Loucy (cell line): ENCODE measurements around the gene GDF7.
A peak's percentile ranks its signal among the peaks of the same experiment; 100 is the strongest.

ENCODE experiments used
- H2AFZ ChIP-seq: fragments of 200-600 bp; sonication (generic); 2 replicates; pipeline ENCODE4 v1.6.0; 2016; ENCODE audit warnings: antibody characterized with exemption, mild to moderate bottlenecking, low read length, moderate library complexity
- H3F3A ChIP-seq: fragments of 200-600 bp; 2 replicates; pipeline ENCODE4 v1.6.0; 2016; ENCODE audit warnings: antibody characterized with exemption, low read depth, mild to moderate bottlenecking
- H3K27me3 ChIP-seq: fragments of 200-600 bp; sonication (generic); 2 replicates; pipeline ENCODE4 v1.6.1; 2014; ENCODE audit warnings: low read length, mild to moderate bottlenecking; ENCODE audit not compliant: insufficient read depth, poor library complexity, severe bottlenecking
- H3K36me3 ChIP-seq: fragments of 200-600 bp; sonication (generic); 2 replicates; pipeline ENCODE4 v1.6.1; 2016; ENCODE audit warnings: low read length; ENCODE audit not compliant: insufficient read depth
- H3K4me1 ChIP-seq: fragments of 200-600 bp; sonication (generic); 2 replicates; pipeline ENCODE4 v1.5.1; 2014; ENCODE audit warnings: low read length, mild to moderate bottlenecking; ENCODE audit not compliant: insufficient read depth, poor library complexity, severe bottlenecking
- H3K4me2 ChIP-seq: fragments of 200-600 bp; sonication (generic); 2 replicates; pipeline ENCODE4 v1.6.0; 2014; ENCODE audit warnings: antibody characterized with exemption, low read length, low read depth, mild to moderate bottlenecking; ENCODE audit not compliant: poor library complexity, severe bottlenecking
- H3K4me3 ChIP-seq: fragments of 200-600 bp; sonication (generic); 2 replicates; pipeline ENCODE4 v1.5.1; 2014; ENCODE audit warnings: low read length, mild to moderate bottlenecking, mixed read lengths; ENCODE audit not compliant: poor library complexity, severe bottlenecking
- H3K79me2 ChIP-seq: fragments of 200-600 bp; sonication (generic); 2 replicates; pipeline ENCODE4 v1.6.1; 2014; ENCODE audit warnings: low read length; ENCODE audit not compliant: insufficient read depth
- H3K9ac ChIP-seq: fragments of 200-600 bp; sonication (generic); 2 replicates; pipeline ENCODE4 v1.6.0; 2014; ENCODE audit warnings: mild to moderate bottlenecking, low read depth, low read length, moderate library complexity; ENCODE audit not compliant: poor library complexity, severe bottlenecking
- H3K9me2 ChIP-seq: fragments of 200-600 bp; sonication (generic); replicated peaks from 2 replicates; pipeline ENCODE4 v1.6.1; 2016; ENCODE audit warnings: low read depth, low read length, mixed read lengths
- H3K9me3 ChIP-seq: fragments of 200-600 bp; sonication (generic); 2 replicates; pipeline ENCODE4 v1.6.1; 2014; ENCODE audit warnings: mild to moderate bottlenecking, antibody characterized with exemption, low read length, low read depth; ENCODE audit not compliant: insufficient read depth
- H4K20me1 ChIP-seq: fragments of 200-600 bp; sonication (generic); 2 replicates; pipeline ENCODE4 v1.6.0; 2014; ENCODE audit warnings: antibody characterized with exemption, low read length, mild to moderate bottlenecking; ENCODE audit not compliant: insufficient read depth, poor library complexity, severe bottlenecking
- EZH2phosphoT487 ChIP-seq: fragments of 200-600 bp; IDR thresholded peaks from 2 replicates; pipeline ENCODE4 v1.6.1; 2018; ENCODE audit warnings: antibody characterized with exemption, mild to moderate bottlenecking, moderate library complexity, borderline replicate concordance
- TF ChIP-seq, protein P1 (sequence below): fragments of 200-600 bp; sonication (generic); conservative IDR thresholded peaks from 2 replicates; pipeline ENCODE4 v1.5.1; 2014; ENCODE audit warnings: mild to moderate bottlenecking, antibody characterized with exemption, low read length

GDF7 gene

DNA sequence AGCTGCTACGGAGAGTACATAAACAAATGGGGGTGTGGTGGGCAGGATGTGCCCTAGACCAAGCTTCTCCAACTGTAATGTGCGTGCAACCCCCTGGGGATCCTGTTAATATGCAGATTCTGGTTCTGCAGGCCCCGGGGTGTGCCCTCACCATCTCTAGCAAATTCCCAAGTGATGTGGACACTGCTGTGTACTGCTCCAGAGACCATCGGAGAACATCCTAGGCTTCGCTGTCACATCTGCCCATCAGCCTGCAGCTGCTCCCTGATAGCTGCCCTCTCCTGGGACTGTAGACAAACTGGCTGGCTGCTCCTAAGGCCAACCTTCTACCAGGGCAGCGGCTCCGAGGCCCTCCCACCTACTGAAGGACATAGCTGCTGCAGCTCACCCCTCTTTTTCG lies 19.2 kb upstream of the GDF7 start:
- no peaks in the 10 kb centered on the region for H3K27me3 ChIP-seq
- peaks cover 47% of the 10 kb centered on the region for H3K4me1 ChIP-seq
- no peaks in the 10 kb centered on the region for H3K9me3 ChIP-seq
- peak overlapping the region; percentile 8 for H3K9ac ChIP-seq
- H3K4me3 ChIP-seq = peak overlapping the region; percentile 10
- TF ChIP-seq, protein P1, sequence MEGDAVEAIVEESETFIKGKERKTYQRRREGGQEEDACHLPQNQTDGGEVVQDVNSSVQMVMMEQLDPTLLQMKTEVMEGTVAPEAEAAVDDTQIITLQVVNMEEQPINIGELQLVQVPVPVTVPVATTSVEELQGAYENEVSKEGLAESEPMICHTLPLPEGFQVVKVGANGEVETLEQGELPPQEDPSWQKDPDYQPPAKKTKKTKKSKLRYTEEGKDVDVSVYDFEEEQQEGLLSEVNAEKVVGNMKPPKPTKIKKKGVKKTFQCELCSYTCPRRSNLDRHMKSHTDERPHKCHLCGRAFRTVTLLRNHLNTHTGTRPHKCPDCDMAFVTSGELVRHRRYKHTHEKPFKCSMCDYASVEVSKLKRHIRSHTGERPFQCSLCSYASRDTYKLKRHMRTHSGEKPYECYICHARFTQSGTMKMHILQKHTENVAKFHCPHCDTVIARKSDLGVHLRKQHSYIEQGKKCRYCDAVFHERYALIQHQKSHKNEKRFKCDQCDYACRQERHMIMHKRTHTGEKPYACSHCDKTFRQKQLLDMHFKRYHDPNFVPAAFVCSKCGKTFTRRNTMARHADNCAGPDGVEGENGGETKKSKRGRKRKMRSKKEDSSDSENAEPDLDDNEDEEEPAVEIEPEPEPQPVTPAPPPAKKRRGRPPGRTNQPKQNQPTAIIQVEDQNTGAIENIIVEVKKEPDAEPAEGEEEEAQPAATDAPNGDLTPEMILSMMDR = no peak
- TF ChIP-seq EZH2phosphoT487 = no peak
- peak overlapping the region; percentile 99 for H3K4me2 ChIP-seq
- no peak overlapping the region for H2AFZ ChIP-seq
- H3F3A ChIP-seq = no peaks in the 10 kb centered on the region; the same call in 1 of the 2 replicates
- peaks cover 4% of the 10 kb centered on the region; the same call in 1 of the 2 replicates for H3K79me2 ChIP-seq
- H4K20me1 ChIP-seq = no peaks in the 10 kb centered on the region
- H3K9me2 ChIP-seq = no peaks in the 10 kb centered on the region
- H3K36me3 ChIP-seq = no peaks in the 10 kb centered on the region

DNA sequence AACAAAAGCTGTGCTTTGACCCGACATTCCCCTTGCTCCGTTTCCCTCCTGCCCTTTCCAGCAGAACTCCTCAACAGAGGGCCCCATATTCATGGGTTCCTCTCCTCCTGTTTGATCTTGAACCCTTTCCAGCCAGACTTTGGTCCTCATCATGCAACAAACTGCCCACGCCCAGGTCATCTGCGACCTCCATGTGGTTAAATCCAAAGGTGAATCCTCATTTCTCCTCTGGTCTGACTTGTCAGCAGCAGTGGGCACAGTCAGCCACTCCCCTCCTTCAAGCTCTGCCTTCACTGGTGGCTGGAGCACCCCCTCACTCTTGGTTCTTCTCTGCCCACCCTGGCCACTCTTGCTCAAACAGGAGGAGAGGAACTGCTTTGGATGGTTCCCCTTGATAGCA lies 18.7 kb upstream of the GDF7 start:
- peak overlapping the region; percentile 51 for H3K9ac ChIP-seq
- TF ChIP-seq, protein P1 = no peak
- TF ChIP-seq EZH2phosphoT487 = no peak
- H3K9me2 ChIP-seq = no peaks in the 10 kb centered on the region
- peak overlapping the region; percentile 10 for H3K4me3 ChIP-seq
- H2AFZ ChIP-seq = no peak overlapping the region
- peak overlapping the region; percentile 99 for H3K4me2 ChIP-seq
- H3F3A ChIP-seq = no peaks in the 10 kb centered on the region; the same call in 1 of the 2 replicates
- H3K36me3 ChIP-seq = no peaks in the 10 kb centered on the region
- H3K9me3 ChIP-seq = no peaks in the 10 kb centered on the region
- H4K20me1 ChIP-seq = no peaks in the 10 kb centered on the region
- H3K27me3 ChIP-seq = no peaks in the 10 kb centered on the region
- H3K79me2 ChIP-seq = peaks cover 4% of the 10 kb centered on the region; the same call in 1 of the 2 replicates
- peaks cover 51% of the 10 kb centered on the region for H3K4me1 ChIP-seq

DNA sequence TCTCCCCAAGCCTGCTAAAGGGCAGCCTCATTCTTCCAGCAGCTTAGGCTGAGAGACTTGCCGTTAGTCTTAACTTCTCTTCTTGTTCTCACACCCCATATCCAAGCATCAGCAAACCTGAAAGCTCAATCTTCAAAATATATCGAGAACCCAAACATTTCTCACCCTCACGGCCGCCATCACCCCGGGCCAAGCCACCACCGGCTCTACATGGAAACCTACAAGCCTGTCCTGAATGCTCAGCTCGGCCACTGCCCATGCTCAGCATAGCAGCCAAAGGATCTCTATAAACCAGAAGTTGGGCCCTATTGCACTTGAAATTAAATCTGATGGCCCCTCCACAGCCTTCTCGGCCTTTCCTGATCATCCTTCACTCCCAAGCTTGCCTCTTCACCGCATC lies 18.1 kb upstream of the GDF7 start:
- Histone ChIP-seq H3K9me3 (no peaks in the 10 kb centered on the region), H4K20me1 (no peaks in the 10 kb centered on the region), H3K9ac (peak overlapping the region; percentile 51), H3K79me2 (peaks cover 4% of the 10 kb centered on the region; the same call in 1 of the 2 replicates), H3F3A (no peaks in the 10 kb centered on the region; the same call in 1 of the 2 replicates), H3K36me3 (no peaks in the 10 kb centered on the region), H3K27me3 (no peaks in the 10 kb centered on the region), H2AFZ (no peak overlapping the region), H3K4me2 (peak overlapping the region; percentile 99), H3K4me1 (peaks cover 58% of the 10 kb centered on the region), H3K9me2 (no peaks in the 10 kb centered on the region), H3K4me3 (no peak overlapping the region)
- no peak for TF ChIP-seq EZH2phosphoT487
- TF ChIP-seq, protein P1 = no peak
